ENCODE results near the gene LOX.
"Not testable (repeated sequence)": the region's sequence is repeated elsewhere in the genome, so short reads cannot be mapped to it uniquely, and the experiment has no call there.

The LOX gene

DNA sequence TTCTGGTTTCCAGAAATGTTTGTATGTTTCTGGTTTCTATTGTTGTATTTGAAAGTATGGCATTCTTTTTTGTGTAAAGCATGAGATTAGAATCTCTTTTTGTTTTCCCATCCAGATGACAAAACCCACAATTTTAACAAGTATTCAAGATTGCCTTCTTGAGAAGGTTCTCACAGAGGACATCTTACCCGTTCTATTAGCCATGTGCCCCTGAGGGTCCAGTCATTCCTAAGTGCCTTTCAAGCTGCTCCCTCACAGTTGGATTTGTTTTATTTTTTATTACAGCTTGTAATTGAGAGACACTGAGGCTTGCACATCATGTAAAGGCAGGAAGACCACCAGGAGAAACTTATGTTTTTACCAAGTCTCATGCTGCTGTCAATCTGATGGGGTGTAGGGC is 19.3 kb upstream of the LOX start:
- no peak for DNase-seq

GRCh38 chr5:122095158-122095557 is 17.1 kb upstream of the LOX start:
- DNase-seq: no peak

DNA sequence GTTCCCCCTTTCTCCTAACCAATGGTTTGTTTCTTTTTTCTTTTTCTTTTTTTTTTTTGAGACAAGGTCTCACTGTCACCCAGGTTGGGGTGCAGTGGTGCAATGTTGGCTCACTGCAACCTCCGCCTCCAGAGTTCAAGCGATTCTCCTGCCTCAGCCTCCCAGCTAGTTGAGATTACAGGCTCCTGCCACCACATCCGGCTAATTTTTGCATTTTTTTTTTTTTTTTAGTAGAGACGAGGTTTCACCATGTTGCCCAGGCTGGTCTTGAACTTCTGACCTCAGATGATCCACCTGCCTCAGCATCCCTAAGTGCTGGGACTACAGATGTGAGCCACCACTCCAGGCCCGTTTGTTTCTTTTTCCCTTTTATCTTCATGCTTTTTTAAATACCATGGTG is 16.2 kb upstream of the LOX start:
- DNase-seq: not testable (repeated sequence)

DNA sequence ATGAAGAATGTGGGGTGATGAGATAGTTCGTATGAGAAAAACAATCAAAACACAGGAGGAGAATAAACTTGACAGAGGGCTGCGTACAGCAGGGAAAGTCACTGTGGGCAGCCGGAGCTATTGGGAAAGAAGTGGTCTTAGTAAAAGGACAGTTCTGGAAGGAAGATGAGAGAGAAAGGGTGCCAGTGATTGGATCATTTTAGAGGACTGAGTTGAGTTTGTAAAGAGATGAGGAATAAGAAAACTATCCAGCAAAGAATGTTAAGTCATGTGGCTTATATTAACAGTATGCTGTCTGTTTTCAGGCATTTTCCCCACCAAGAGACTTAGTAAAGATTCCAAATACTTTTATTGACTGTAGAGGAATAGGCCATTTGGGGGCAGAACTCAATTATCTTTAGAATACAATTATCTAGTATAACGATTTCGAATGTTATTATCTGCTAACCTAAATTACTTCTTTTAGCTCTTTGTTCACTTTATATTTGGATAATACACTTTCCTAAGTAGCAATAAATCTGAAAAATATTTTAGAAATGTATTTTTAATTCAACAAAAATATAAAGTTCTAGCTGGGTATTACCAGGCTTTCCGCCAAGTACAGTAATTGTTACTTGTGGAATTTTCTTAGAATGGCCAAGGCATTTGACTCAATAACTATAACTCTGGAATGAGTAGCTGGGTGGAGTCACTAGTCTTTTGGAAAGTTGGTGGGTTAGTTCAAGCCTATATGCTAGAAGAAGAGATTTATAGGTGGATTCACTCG is 15.5 kb upstream of the LOX start:
- no peak for DNase-seq

- peak; percentile 3 to 38 for DNase-seq
Observed at GRCh38 chr5:122091936-122092600, 14.0 kb upstream of the LOX start.

DNA sequence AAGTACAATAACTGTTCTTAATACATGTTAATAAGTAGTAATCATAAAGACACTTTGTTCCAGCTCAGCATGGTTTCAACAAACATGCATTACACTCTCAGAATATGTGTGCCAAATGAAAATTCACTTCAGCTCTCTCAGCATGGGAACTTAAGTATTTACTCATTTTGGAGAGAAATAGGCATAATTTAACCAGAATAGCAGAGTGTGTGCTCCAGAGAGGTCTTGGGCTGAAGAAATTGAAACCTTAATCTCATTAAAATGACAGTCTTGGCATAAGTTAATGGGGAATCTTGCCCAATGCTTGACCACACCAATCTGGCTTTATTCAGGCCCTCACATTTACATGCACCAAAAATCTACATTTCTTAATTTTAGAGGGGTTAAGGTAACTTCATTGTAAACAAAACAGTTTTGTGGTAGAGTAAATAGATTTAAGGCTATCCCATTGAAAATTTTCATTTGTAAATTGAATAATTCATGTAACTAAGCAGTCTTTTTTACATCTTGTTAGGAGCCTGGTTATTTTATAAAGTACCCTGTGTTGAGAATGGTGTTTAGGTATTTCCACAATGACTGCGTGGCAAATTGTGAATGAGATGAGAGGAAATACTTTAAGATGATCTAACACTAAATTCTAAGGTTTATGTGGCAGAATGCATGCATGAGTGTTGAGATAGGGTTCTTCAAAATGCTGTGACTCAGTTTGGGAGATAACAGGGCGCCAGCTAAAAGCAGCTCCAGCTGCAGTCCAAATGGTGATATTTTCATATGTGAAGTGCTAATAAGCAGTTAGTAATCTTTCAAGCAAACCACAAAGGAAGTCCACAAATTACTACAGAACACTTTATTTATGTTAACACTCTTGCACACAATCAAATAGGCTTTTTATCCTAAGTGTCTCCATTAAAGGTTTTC is 11.3 kb upstream of the LOX start:
- no peak for DNase-seq

- no peak for DNase-seq
Observed at GRCh38 chr5:122085041-122085440, 7.0 kb upstream of the LOX start.

- no peak for DNase-seq
Observed at GRCh38 chr5:122083535-122083934, 5.5 kb upstream of the LOX start.

GRCh38 chr5:122081541-122081940 is 3.5 kb upstream of the LOX start:
- no peak for DNase-seq

DNA sequence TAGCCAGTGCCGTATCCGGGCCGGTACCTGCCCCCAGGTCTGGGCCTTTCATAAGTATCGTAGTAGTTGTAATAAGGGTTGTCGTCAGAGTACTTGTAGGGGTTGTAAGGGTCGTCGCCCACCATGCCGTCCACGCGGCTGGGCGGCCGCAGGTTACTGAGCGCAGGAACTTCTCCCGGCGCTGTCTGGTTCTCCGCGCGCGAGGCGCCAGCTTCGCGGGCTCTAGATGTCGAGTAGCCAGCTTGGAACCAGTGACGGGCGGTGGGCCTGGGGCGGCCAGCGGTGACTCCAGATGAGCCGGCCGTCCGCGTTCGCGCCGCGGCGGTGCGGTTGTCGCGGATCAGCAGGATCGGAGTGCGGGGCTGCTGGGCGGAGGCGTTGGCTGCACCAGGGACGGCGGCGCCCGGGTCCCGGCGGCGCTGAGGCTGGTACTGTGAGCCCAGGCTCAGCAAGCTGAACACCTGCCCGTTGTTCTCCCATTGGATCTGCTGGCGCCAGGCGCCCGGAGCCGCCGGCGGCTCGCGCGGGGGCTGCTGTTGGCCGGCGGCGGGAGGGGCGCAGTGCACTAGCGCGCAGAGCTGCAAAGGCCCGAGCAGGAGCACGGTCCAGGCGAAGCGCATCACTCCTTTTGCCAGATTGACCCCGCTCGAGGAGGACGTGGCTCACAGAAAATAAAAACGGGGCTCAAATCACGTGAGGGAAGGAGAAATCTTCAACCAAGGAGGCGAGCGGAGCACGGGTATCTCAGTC is 518 bp downstream of the LOX start:
- peak; percentile 40 to 64 for DNase-seq

DNA sequence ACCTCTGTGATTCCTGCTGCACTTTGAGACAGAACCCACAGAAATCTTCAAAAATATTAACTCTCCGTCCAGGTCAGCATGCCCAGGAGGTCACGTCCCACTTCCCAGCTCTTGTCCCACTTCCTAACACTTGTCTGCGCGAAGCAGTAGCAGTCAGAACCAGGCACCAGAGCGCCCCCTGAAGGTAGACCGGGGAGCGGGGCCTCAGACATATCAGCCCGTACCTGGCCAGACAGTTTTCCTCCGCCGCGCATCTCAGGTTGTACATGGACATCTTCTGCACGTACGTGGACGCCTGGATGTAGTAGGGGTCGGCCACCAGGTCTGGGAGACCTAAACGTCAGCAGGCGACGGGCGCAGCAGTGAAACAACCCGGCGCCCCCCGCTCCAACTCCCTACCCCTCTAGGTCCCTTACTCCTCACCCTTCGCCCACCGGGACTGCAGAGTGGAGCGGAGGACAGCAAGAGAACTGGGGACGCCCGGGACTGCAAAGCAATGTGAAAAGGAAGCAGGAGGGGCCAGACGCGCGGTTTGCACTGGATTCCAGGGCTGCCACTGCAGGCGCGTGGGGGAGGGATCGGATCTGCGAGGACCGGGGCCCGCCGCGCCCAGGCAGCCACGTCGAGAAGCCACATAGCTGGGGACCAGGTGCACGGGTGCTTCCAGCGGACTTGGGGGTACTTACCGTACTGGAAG is 1.2 kb downstream of the LOX start:
- peak; percentile 60 to 85 for DNase-seq

- no peak for DNase-seq
Observed at GRCh38 chr5:122076050-122076461, 2.0 kb downstream of the LOX start.

DNA sequence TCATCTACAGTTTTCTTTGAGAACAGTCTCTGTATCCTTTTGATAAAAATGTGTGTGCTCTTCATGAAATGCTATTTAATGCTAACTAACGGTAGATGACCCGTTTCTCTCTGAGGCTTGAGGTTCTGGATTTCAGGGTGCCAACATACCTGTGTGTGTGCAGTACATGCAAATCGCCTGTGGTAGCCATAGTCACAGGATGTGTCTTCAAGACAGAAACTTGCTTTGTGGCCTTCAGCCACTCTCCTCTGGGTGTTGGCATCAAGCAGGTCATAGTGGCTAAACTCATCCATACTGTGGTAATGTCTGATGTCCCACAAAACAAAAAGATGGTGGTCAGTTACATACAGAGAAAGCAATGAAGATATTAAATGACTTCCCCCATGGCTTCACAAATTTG is 4.2 kb downstream of the LOX start:
- no peak for DNase-seq

DNA sequence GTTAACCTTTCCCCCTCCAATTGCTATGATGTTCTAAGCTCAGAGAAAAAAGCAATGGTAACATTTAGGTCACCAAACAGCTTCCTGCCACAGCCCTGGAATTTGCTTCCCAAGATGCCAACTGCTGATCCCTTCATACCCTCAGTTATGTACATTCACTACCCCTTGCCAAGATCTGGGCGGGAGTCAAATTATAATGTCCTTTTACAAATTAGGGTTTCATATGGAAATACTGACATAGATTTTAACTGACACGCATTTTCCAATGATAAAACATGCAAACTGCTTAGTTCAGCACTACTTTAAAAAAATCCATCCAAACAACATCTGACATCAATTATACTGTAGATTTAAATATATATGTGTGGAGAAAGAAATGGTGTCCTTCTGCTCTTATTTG is 5.0 kb downstream of the LOX start:
- DNase-seq: no peak

DNA sequence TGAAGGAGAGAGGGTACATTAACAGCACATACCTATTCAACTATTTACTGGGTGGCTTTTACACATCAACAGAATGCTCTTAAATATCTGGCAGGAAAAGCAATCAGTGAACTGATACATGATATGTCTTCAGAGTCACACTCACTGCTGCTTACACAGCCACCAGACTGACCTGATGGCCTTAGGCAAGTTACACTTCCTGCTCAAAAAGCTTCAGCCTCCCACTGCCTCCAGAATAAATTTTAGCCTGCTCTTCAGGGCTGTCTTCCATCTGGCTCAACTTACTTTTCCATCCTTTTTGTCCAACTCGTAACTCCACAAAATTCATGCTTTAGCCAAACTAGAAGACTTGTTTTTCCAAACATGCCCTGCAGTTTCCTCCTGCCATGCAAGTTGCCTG is 10.7 kb downstream of the LOX start:
- DNase-seq: no peak

DNA sequence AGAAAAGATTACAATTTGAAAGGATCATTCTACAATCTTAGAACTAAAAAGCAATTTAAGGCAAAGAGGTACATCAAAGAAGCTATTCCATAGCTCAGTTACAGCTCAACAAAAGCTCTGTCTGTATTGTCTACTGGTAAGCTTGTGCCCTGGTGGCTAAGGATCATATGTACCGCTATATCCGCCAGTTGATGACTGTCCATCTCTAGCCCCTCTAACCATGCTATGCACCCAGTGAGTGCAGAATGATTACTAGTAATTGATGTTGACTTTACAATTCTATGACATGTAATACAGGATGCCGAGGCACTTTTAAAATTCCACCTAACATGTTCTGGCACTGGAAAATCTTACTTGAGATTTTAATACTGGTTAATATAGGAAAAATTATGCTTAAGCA is 13.1 kb downstream of the LOX start:
- DNase-seq: no peak

DNA sequence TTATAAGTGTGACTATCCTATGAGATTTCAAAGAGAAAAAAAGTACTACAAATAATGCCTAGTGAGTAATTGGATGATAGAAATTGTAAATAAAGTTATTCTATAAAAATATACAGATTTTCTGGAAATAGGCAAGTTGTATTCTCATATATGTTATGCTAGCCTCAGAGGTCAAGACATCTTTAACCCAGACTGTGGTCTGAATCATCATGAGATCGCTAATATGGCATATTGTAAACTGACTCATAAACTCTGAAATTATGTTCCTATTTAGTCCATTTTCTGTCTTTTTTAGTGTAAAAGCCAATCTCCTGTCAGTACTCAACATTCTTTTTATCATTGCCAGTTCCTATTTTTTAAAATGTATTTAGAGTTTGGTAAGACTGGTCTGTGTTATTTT is 14.2 kb downstream of the LOX start:
- no peak for DNase-seq

- DNase-seq: no peak
Observed at GRCh38 chr5:122062205-122062604, 15.9 kb downstream of the LOX start.

DNA sequence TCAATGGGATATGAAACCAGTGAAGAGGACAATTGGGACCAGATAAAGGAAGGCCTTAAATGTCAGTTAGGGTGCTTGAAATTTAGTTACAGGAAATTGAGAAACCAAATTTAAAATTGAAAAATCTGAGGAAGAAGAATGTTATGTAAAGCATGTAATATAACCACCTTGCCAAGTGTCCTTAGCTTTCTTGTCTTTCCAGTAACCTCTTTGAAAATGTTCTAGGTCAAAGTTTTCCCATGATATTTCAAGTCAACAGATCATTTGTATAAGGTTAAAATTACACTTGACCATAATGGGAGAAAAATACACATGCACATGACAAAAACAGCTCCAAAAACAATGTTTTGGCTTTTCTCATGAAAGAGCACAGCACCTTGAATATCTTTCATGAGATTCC is 21.1 kb downstream of the LOX start:
- no peak for DNase-seq

DNA sequence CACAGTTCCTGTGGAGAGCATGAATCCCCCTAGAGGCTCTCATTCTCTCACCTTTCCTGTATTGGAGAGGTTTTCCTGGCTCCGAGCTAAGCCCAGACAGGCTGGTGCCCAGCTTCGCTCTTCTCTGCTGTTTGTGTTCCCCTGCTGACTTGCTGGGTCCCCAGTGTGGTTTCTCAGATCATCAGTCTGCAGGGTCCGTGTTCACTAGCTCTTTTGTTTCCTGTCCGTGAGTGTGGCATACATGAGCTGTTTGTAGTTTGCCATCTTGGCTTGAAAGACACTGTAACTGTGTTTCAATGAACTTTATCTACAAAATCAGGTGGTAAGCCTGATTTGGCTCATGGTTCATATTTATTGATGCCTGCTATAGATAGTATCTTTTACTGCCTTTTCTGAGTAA is 23.8 kb downstream of the LOX start:
- no peak for DNase-seq

DNA sequence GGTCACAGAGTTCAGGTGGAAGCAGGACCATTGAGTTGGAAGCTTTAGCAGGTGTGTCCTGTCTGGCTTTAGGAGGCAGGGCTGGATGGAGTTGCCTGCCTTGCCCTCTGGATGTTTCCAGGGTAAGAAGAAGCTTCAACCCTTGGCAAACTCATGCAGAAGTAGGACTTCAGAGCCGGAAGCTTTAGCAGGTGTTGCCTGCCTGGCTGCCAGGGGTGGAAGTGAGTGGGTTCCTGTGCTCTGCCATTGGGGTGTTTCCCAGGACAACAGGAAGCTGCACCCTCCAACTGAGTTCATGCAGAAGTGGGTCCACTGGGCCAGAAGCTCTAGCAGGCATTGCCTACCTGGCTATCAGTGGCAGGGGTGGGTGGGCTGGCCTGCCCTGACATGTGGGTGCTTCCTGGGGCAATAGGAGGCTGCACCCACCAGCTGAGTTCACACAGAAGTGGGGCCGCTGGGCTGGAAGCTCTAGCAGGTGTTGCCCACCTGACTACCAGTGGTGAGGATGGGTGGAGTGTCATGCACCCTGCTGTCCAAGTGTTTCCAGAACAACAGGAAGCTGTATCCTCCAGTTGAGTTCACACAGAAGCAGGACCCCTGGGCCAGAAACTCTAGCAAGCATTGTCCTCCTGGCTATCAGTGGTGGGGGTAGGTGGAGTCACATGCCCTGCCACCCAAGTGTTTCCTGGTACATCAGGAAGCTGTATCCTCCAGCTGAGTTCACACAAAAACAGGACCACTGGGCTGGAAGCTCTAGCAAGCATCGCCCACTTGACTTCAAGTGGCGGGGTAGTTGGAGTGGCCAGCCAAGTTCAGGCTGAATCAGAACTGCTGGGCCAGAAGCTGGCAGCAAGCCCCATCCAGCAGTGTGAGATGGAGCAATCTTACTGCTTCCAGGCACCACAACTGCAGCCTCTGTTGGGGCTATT is 24.6 kb downstream of the LOX start:
- DNase-seq: no peak
